ENCODE results near the gene RPS19.

The RPS19 gene

DNA sequence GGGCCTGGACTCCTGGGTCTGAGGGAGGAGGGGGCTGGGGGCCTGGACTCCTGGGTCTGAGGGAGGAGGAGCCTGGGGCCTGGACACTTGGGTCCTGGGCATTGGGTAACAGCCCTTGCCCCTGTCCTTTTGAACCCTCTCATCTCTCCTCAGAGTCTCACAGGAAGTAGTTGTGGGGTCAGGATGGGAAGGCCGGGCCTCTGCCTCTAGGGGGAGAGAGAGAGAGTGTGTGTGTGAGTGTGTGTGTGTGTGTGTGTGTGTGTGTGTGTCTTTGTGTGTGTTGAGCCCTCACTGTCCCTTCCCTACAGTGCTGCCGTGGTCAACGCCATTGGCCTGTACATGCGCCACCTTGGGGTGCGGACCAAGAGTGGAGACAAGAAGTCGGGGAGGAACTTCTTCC lies 33.8 kb downstream of the RPS19 start:
- H3K4me3 ChIP-seq (ENCODE audit: low read depth, low read length), result no peak overlapping the region
- TF ChIP-seq, protein P1, sequence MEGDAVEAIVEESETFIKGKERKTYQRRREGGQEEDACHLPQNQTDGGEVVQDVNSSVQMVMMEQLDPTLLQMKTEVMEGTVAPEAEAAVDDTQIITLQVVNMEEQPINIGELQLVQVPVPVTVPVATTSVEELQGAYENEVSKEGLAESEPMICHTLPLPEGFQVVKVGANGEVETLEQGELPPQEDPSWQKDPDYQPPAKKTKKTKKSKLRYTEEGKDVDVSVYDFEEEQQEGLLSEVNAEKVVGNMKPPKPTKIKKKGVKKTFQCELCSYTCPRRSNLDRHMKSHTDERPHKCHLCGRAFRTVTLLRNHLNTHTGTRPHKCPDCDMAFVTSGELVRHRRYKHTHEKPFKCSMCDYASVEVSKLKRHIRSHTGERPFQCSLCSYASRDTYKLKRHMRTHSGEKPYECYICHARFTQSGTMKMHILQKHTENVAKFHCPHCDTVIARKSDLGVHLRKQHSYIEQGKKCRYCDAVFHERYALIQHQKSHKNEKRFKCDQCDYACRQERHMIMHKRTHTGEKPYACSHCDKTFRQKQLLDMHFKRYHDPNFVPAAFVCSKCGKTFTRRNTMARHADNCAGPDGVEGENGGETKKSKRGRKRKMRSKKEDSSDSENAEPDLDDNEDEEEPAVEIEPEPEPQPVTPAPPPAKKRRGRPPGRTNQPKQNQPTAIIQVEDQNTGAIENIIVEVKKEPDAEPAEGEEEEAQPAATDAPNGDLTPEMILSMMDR (IDR thresholded peaks at IDR 0.05; ENCODE audit: borderline replicate concordance, insufficient read depth, low read depth, low read length), result peak; percentile 33; the same call in 1 of the 2 replicates

DNA sequence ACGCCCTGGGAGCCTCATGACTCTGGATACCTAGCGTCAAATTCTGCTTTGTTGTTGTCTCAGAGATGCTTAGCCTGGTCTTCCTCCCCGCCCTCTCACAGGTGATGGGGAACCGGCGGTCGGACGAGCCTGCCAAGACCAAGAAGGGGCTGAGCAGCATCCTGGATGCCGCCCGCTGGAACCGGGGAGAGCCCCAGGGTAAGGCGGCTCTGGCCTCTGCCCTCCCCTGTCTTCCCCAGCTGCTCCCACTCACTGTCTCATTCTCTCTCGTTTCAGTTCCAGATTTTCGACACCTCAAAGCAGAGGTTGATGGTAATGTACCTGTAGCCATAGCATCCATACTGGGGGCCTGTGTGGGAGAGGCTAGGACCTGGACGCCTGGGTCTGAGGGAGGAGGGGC lies 34.3 kb downstream of the RPS19 start:
- no peak overlapping the region for H3K4me3 ChIP-seq (ENCODE audit: low read depth, low read length)
- TF ChIP-seq, protein P1 (IDR thresholded peaks at IDR 0.05; ENCODE audit: borderline replicate concordance, insufficient read depth, low read depth, low read length), result no peak

DNA sequence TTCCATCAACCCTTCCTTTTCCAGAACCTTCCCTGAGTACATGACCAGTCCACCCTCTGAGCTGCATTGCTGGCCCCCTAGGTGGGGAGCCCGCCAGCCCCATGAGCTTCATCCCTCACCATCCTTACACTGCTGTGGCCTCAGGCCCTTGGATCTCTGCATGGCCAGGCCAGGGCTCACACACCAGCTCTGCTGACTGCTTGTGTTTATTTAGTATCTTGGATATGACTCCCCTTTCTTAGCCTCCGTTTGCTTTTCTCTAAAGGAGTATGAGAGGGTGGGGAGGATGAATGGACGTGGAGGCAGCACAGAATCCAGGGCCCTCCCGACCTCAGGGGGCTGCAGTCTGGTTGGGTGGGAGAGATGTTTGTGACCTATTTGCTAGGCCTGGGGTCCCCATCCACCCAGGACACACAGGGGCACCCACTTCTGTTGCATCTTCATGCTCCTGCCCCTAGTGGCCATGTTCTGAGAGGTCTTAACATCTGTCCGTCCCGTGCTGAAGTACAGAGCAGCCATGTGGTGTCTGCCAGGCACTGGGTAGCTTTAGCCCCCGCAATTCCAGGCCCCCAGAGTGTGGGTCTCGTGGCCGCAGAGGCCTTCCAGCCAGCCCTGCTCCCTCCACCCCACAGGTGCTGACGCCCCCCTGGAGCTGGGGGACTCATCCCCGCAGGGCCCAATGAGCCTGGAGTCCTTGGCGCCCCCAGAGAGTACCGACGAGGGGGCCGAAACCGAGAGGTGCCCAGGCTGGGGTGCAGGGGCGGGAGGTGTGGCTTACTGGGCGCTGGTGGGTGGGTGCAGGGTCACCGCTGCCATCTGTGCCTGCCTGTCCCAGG lies 35.9 kb downstream of the RPS19 start:
- TF ChIP-seq, protein P1 (IDR thresholded peaks at IDR 0.05; ENCODE audit: borderline replicate concordance, insufficient read depth, low read depth, low read length), result peak; percentile 48; the same call in 1 of the 2 replicates

DNA sequence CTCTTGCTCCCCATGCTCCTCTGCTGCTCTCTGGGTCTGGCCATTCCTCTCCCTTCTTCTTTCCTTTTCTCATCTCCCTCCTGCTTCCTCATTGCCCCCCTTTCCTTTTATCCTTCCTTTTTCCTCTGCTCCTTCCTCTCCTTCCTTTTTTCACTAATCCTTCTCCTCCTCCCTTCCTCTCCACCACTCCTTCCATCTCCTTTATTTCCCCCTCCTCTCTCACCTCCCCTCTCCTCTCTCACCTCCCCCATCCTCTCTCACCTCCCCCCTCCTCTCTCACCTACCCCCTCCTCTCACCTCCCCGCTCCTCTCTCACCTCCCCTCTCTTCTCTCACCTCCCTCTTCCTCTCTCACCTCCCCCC lies 36.5 kb downstream of the RPS19 start:
- TF ChIP-seq, protein P1 (IDR thresholded peaks at IDR 0.05; ENCODE audit: borderline replicate concordance, insufficient read depth, low read depth, low read length), result no peak
- H3K4me3 ChIP-seq (ENCODE audit: low read depth, low read length), result no peak overlapping the region

More for the DNA sequence above, 35.9 kb downstream of the RPS19 start:
- H3K4me3 ChIP-seq (ENCODE audit: low read depth, low read length), result no peak overlapping the region

DNA sequence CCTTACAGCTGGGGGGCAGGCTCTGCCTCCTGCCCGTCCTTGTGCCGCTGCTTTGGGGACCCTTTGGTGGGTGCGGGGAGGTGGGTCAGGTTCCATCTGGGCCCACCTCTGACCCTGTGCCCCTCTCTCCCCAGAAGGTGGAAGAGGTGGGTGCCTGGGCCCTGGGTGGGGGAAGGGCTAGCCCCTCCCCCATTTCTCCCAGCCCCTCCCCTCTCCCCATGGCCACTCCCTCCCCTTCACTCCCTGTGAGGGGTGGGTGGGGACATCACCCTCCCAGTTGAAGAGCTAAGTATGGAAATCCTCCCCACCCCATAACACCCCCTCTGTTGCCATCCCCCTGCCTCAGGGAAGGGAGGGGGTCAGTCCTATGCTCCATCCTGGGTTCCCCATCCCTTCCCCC lies 37.1 kb downstream of the RPS19 start:
- TF ChIP-seq, protein P1 (IDR thresholded peaks at IDR 0.05; ENCODE audit: borderline replicate concordance, insufficient read depth, low read depth, low read length), result no peak
- no peak overlapping the region for H3K4me3 ChIP-seq (ENCODE audit: low read depth, low read length)

DNA sequence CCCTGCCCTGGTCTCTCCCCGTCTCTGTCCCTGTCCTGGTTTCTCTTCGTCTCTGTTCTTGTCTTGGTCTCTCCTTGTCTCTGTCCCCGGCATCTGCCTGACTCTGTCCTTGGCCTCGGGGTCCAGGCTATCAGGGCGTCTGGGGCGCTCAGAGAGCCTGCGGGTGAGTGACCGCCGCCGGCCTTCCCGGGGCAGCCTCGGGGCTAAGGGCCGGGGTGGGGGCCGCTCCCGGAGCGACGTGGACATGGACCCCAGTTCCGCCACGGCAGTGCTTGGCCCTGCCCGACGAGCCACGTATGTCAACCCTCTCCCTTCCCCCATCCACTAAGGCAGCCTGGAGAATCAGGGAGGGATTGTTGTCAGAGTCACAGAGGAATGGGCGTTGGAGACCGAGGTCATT lies 37.8 kb downstream of the RPS19 start:
- TF ChIP-seq, protein P1 (IDR thresholded peaks at IDR 0.05; ENCODE audit: borderline replicate concordance, insufficient read depth, low read depth, low read length), result no peak
- H3K4me3 ChIP-seq (ENCODE audit: low read depth, low read length), result no peak overlapping the region

DNA sequence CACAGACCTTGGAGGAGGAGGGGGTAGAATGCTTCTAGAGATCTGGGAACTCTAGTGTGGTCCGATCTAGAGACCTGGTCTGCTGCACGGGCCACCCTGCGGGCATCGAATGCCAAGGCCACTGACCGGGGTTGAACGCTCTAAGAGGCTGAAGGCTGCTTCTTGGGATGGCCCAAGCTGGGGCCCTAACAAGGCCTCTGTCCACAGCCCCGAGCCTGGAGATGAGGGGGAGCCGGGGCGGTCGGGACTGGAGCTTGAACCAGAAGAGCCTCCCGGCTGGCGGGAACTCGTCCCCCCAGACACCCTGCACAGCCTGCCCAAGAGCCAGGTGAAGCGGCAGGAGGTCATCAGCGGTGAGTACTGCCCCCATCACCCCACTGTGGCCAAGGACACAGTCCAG lies 38.2 kb downstream of the RPS19 start:
- TF ChIP-seq, protein P1 (IDR thresholded peaks at IDR 0.05; ENCODE audit: borderline replicate concordance, insufficient read depth, low read depth, low read length), result no peak
- H3K4me3 ChIP-seq (ENCODE audit: low read depth, low read length), result no peak overlapping the region

Measured in GM12875 (cell line).